ENCODE measurements around the gene DARS2.
"Not testable (repeated sequence)": the region's sequence is repeated elsewhere in the genome, so short reads cannot be mapped to it uniquely, and the experiment has no call there.

The DARS2 gene, protein sequence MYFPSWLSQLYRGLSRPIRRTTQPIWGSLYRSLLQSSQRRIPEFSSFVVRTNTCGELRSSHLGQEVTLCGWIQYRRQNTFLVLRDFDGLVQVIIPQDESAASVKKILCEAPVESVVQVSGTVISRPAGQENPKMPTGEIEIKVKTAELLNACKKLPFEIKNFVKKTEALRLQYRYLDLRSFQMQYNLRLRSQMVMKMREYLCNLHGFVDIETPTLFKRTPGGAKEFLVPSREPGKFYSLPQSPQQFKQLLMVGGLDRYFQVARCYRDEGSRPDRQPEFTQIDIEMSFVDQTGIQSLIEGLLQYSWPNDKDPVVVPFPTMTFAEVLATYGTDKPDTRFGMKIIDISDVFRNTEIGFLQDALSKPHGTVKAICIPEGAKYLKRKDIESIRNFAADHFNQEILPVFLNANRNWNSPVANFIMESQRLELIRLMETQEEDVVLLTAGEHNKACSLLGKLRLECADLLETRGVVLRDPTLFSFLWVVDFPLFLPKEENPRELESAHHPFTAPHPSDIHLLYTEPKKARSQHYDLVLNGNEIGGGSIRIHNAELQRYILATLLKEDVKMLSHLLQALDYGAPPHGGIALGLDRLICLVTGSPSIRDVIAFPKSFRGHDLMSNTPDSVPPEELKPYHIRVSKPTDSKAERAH

DNA sequence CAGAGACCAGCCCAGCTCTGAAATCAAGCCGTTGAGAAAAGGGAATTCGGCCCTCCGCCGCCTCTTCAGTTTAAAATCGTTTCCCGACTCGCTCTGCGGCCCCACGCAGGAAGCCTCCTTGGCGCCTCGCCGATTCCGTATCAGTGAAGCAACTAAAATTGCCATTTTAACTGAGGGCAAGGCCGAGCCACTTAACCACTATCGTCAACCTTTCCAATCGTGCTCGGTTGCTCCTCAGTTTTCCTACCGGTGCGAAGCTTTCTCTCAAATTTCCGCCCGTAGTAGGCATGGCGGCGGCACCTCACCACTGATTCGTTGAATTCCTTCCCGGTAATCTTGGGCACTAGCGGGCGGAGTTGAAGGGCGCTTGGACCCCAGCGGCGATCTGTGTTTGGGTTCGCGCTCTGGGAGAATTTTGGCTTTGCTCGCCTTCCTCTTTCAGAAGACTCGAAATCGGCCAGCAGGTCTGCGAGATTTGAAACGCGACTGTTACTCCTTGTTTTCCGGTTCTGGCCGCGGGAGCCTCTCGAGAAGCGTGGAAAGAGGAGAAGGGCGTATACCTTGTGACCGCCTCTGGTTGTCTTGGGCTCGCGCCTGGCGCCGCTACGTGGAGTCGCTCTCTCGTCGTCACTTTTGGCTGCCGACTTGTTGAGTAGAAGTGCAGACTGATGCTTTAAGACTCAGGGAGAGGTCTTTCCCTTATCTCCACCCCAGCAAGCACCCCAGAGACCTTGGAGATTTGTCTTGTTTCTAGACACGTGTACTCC lies at the start of gene DARS2, which contains the start of gene CENPL:
Gene DARS2 (plus strand): TSS at position 359 of the 767 bp plus-strand sequence. CDS start 557 bp downstream, outside the sequence.
Gene CENPL (minus strand): TSS at position 569 of the 767 bp plus-strand sequence. CDS start 13,584 bp downstream, outside the sequence.
- DNase-seq: peak; percentile 98

DNA sequence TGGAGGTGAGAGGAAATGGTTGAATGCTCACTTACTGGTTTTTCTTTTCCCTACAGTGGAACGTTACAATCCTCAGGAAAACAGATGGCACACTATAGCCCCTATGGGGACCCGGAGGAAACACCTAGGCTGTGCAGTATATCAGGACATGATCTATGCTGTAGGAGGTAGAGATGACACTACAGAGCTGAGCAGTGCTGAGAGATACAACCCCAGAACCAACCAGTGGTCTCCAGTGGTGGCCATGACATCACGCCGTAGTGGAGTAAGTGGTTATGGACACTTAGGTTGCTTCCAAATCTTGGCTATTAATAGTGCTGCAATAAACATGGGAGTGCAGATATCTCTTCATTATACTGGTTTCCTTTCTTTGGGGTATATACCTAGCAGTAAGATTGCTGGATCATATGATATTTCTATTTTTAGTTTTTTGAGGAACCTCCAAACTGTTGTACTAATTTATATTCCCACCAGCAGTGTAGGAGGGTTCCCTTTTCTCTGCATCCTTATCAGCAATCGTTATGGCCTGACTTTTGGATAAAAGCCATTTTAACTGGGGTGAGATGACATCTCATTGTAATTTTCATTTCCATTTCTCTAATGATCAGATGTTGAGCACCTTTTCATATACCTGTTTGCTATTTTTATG lies 48.8 kb upstream of the DARS2 start:
- DNase-seq: no peak

DNA sequence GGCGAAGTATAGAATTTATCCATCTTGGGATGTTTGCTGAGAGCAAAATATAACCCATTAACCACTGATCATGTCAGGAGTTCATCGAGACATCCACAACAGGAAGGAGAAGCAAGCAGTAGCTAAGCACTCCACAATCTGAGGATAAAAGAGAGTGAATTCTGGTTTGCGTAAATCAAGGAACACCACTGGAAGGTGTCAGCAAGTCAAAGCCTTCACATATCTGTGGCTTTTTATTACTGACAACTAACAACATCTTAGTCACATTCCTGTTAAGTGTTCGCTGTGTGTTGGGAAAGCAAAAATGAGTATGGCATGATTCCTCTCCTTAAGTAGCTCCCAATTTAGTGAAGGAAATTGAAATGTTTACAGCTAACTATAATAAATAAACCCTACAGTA lies 44.5 kb upstream of the DARS2 start:
- no peak for DNase-seq

DNA sequence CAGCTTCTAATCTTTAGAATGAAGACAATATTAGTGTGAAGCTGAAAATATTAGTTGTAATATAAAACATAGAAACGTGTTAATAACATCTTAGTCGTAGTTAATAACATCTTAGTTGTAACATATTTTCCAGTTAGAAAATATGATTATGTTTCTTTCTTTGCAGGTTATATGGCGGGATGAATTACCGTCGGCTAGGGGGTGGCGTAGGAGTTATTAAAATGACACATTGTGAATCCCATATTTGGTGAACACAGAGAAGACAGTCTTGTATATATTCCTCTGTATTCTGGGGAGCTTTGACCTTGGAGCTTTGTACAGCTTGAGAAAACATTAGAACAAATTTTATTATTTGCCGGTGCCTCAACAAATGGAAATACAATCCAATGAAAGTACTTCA lies 39.5 kb upstream of the DARS2 start:
- DNase-seq: no peak

DNA sequence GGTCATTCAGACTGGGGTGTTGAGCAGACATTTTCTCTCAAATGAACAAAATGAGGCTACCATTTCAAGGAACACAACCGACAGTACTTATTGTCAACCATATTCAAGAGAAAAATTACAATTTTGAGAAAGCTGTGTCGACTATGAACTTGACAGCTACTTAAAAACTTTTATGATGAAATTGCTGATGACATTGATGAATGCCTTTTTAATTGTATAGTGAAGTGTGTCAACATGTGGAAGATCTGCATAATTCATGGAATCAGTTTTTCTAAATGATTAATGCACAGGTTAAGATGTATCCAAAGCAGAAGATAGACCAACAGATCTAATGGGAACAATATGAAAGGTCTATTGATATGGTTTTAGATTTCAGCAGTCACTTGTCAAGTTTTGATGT lies 34.6 kb upstream of the DARS2 start:
- no peak for DNase-seq

DNA sequence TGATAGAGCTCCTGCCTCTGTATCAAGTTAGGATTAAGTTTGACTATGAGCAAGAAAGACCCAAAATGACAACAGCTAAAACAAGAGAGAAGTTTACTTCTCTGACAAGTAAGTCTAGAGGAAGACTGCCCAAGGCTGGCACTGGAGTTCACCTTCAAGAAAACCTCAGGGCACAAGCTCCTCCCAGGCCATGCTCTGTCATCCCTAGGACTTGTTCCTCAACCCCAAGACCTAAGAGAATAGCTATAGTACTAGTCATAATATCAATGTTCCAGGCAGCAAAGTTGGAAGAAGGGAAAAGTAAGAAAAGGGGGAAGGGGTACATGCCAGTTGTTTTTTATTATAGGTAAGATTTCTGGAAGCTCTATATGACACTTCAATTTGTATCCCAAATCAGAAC lies 26.4 kb upstream of the DARS2 start:
- DNase-seq: no peak

DNA sequence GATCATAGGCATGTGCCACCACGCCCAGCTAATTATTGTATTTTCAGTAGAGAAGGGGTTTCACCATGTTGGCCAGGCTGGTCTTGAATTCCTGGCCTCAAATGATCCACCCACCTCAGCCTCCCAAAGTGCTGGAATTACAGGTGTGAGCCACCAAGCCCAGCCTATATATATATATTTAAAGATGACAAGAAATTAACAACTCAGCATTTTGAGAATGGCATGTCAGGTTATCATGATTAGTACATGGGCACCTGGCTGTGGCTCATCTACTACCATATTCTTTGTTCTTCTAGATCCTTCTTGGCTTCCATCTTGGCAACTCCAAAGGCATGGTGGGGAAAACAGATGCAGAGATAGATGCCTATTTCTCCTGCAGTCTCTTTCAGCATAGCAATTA lies 24.5 kb upstream of the DARS2 start:
- not testable (repeated sequence) for DNase-seq

DNA sequence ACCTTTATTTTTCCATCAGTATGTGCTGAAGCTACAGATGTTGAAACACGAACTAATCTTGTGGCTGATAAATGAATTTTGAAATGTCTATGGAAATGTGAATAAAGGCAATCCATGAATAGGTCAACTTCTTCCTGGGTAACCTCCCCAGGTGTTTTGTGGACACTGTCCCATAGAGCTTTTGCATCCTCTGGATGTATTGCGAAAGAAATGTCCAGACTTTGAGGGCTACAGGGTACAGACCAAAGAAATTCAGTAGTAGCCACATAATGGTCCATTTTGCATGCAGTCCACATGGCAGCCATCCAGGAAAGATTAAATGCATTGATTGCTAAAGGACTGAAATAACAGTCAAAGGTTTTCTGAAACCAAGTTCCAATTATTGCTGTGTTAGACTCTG lies 21.5 kb upstream of the DARS2 start:
- no peak for DNase-seq

DNA sequence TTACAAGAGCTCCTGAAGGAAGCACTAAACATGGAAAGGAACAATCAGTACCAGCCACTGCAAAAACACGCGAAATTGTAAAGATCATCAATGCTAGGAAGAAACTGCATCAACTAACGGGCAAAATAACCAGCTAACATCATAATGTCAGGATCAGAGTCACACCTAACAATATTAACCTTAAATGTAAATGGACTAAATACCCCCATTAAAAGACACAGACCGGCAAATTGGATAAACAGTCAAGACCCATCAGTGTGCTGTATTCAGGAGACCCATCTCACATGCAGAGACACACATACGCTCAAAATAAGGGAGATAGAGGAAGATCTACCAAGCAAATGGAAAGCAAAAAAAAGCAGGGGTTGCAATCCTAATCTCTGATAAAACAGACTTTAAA lies 10.8 kb upstream of the DARS2 start:
- not testable (repeated sequence) for DNase-seq

DNA sequence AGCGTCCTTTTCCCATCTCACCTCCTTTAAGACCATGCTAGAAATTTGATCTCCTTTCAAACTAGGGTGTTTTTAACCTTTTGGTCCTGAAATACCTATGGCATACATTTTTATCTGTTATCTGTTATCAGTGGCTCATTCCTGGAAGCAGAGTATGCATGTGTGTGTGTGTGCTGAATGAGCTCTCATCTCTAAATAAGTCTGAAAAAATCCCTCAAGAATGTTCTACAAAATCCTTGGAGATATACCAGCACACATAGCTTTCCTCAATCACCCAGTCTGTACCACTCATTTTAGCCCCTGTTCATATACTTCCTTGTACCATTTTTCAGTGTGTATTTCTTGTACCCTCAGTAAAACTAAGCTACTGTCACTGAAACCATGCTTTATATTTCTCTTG lies 6.0 kb upstream of the DARS2 start:
- DNase-seq: no peak

DNA sequence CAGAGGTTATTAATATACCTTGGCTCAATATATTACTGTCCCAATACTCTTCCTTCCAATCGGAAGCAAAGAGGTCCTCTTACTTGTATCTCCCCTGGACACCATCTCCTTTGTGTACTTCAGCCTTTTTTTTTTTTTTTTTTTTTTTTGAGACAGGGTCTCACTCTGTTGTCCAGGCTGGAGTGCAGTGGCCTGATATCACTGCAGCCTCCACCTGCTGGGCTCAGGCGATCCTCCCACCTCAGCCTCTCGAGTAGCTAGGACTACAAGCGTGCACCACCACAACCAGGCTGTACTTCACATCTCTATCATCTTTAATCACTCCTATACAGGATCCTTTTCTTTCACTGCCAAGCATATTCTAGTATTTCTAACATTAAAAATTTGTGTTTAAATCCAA lies 2.8 kb upstream of the DARS2 start:
- DNase-seq: no peak

DNA sequence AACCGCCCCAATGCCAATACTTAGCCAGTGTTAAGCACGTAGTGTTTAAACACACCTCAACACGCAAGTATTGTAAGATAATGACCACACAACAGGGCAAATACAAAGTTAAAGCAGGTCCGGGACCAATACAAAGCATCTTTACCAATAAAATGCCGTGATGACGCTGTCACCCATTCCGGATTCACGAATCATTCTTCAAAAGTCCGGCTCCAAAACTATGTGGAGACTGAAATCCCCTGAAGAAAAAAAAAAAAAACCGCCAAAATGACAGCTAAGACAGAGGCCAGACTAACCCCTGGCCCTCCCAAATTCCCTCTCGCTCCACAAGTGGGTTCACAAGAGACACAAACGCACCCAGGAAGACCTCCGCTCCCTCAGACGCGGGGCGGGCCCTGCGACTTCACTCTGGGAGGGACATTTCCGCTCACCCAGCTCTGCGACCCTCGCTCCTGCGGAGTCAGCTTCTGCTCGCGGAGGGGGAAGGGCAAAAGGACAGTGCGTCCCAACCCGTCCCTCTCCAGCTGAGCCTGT lies 625 bp upstream of the DARS2 start:
- no peak for DNase-seq

DNA sequence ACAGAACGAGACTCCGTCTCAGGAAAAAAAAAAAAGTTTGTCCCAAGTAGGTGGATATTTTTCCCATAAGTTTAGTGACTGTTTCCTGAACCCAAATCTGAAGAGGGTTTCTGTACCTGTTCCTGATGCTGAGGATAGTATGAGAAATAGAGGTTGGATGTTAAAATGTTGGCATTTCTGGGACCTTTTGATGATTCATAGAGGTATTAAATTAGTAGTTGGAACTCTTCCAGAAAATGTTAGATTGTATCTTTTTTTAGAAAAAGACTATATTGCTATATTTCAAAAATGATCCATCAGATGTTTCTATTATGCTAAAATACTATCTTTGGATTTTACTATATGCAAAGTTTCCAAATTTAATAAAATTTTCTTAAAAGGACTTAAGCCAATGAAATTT lies 3.1 kb downstream of the DARS2 start:
- DNase-seq: no peak

DNA sequence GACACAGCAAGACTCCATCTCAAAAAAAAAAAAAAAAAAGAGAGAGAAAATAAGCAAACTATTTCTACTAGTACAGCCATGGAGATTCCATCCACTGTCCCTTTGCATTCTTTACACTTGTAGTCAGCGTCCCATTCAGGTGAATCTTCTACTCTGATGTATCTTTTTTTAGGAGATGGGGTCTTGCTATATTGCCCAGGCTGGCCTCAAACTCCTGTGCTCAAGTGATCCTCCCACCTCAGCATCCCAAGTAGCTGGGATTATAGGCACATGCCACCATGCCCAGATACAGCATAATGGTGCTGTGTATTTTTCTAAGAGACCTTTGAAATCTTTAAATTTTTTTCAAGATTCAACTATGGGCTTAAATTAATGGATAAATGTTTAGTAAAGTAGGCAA lies 8.3 kb downstream of the DARS2 start:
- DNase-seq: no peak

DNA sequence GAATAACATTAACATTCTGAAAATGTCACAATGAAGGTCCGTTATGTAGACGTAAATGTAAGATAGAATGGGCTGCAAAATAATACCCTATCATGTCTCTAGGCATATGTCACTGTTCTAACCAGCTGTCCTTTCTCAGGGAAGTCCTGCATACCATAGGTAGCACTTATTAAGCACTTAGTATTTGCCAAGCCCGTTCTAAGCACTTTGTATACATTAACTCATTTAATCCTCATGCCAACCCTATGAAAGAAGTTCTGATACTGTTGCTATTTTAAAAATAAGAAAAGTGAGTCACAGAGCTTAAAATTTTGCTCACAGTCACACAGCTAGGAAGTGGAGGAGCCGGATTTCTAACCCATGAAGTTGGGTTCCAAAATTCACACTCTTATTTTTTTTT lies 27.6 kb downstream of the DARS2 start:
- DNase-seq: no peak

DNA sequence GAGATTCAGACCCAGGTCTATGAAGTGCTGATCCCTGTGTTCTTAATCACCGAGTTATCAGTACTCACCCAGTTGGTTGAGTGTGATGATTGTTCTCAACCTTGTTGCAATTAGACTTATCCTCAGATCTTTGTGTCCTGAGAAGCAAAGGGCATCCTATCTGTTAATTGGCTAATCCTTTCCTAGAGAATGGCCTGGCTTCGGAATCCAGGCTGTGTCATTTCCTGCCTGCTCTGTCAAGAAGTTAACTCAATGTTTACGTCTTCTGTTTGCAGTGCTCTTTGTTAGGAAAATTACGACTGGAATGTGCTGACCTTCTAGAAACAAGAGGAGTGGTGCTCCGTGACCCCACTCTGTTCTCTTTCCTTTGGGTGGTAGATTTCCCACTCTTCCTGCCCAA lies 28.6 kb downstream of the DARS2 start:
- DNase-seq: peak; percentile 78

DNA sequence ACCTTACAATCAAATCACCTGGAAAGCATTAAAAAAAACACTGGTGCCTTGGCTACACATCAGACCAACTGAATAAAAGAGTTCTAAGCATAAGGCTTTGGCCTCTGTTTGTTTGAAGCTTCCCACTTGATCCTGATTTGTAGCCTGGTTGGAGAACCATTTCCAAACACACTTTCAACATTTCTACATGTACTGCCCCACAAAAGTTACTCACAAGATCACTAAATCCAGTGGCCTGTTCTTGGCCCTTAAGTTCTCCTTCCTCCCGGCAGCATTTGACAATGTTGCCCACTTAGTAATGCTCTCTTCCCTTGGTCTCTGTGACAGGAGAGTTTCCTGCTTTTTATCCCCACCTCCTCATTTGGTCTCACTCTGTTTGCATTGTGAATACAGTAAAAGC lies 31.5 kb downstream of the DARS2 start:
- no peak for DNase-seq

DNA sequence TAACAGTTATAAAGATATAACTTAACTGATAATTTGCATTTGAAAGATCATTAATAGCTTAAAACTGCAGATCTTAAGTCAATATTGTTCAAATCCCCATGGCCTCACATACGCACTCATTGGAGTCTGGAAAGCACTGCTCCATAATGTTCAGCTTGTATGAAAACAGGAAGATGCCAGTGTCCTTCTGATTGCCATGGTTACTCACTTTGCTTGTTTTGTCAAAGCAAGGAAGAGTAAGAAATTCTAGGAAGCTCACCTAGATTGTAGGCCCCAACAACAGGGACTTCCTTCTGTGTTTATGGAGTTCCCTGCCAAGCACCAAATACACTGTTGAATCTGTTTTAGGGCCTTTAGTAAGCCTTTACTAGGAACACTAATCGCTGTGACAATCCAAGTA lies 32.4 kb downstream of the DARS2 start:
- DNase-seq: no peak

DNA sequence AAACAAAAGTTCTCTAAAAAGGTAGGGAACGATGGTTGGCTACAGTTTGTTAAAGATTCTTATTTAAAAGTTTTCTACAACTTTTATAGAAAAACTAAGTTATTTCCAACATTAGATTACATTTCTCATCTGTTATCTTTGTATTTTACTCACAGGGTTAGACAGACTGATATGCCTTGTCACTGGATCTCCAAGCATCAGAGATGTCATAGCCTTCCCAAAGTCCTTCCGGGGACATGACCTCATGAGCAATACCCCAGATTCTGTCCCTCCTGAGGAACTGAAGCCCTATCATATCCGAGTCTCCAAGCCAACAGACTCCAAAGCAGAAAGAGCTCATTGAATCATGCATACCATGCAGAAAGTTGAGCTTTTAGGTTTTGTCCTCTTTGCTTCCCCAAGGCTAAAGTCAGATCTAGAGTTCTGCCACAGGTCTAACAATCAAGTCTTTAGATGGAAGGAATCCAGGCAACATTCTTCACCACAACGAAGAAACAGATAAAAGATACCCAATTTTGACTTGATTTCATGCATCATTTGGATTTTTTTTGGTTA lies 33.0 kb downstream of the DARS2 start:
- no peak for DNase-seq

DNA sequence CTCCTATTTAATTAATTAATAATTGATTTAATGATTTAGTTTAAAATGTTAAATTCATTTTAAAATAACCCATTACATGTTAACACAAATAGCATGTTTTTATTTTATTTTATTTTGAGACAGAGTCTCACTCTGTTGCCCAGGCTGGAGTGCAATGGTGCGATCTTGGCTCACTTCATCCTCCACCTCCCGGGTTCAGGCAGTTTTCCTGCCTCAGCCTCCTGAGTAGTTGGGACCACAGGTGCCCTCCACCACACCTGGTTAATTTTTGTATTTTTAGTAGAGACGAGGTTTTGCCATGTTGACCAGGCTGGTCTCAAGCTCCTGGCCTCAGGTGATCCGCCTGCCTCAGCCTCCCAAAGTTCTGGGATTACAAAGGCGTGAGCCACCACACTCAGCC lies 35.1 kb downstream of the DARS2 start:
- DNase-seq: not testable (repeated sequence)

DNA sequence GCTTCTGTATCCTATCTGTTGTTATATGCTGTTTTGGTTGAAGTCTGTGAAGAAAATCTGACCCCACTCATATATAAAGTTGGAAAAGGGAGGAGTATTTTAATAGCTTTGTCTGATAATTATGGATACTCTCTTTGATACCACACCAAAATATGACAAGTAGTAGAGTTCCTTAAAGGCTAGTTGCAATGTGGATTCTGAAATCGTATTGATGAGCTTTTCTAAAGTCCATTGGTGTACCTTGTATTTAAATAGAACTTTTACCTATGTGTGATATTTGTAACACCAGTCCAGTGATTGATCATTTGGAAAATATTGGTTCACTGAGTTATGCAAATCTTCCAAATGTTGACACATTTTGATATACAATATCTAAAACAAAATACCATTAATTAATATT lies 35.6 kb downstream of the DARS2 start:
- no peak for DNase-seq

DNA sequence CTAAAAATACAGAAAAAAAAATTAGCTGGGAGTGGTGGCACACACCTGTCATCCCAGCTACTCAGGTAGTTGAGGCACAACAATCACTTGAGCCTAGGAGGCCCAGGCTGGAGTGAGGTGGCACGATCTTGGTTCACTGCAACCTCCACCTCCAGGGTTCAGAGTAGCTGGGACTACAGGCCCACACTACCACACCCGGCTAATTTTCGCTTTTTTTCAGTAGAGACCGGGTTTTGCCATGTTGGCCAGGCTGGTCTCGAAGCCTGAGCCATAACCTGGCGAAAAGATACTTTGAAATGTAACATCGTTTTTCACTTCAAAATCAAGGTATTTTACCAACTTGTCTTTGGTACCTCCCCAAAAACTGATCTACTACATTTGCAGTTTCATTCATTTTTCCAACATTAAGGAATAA lies 37.3 kb downstream of the DARS2 start:
- peak; percentile 53 for DNase-seq
